Daoy (cell line): ENCODE measurements around the gene RCOR1. TPM values are rescaled to one million over a fixed set of nuclear protein-coding genes. Genes with fewer than 3 reads are reported as not detected.
"Not testable (repeated sequence)": the region's sequence is repeated elsewhere in the genome, so short reads cannot be mapped to it uniquely, and the experiment has no call there.

Experiments
- DNase-seq: peaks from one replicate; pipeline ENCODE4 v3.0.0-alpha.2; 2015; ENCODE audit warnings: low read depth
- total RNA-seq: library from RNA; depleted of rRNA; stranded (reverse); fragments of >200 nt; shearing (Covaris generic); gene quantifications from 2 replicates; pipeline ENCODE4 v1.2.3, GENCODE V29; 2014

RCOR1 gene
- total RNA-seq, 1 experiment from 2014 or later, result 19.6 TPM

GRCh38 chr14:102629808-102630350 is 37.4 kb downstream of the RCOR1 start:
- peak; percentile 6 for DNase-seq

- DNase-seq, result no peak
These were observed 38.0 kb downstream of the RCOR1 start for GRCh38 chr14:102630405-102630804.

GRCh38 chr14:102630881-102631280 is 38.4 kb downstream of the RCOR1 start:
- DNase-seq, result no peak

- DNase-seq, result no peak
These were observed 41.6 kb downstream of the RCOR1 start for GRCh38 chr14:102633906-102634595.

- DNase-seq, result not testable (repeated sequence)
These were observed 47.2 kb downstream of the RCOR1 start for GRCh38 chr14:102639611-102640010.

GRCh38 chr14:102644523-102644922 is 52.1 kb downstream of the RCOR1 start:
- DNase-seq, result no peak

GRCh38 chr14:102645746-102646440 is 53.4 kb downstream of the RCOR1 start:
- no peak for DNase-seq

GRCh38 chr14:102646615-102647014 is 54.2 kb downstream of the RCOR1 start:
- no peak for DNase-seq

- DNase-seq, result no peak
These were observed 59.7 kb downstream of the RCOR1 start for GRCh38 chr14:102652194-102652593.

GRCh38 chr14:102654298-102654697 is 61.8 kb downstream of the RCOR1 start:
- peak; percentile 69 for DNase-seq

GRCh38 chr14:102655137-102655536 is 62.7 kb downstream of the RCOR1 start:
- DNase-seq, result peak; percentile 39

- no peak for DNase-seq
These were observed 67.3 kb downstream of the RCOR1 start for GRCh38 chr14:102659797-102660196.

- DNase-seq, result no peak
These were observed 69.2 kb downstream of the RCOR1 start for GRCh38 chr14:102661614-102662013.

GRCh38 chr14:102662636-102663430 is 70.4 kb downstream of the RCOR1 start:
- no peak for DNase-seq

GRCh38 chr14:102663440-102663839 is 71.0 kb downstream of the RCOR1 start:
- DNase-seq, result no peak

- DNase-seq, result no peak
These were observed 73.2 kb downstream of the RCOR1 start for GRCh38 chr14:102665621-102666020.

- DNase-seq, result no peak
These were observed 74.2 kb downstream of the RCOR1 start for GRCh38 chr14:102666635-102667034.

- no peak for DNase-seq
These were observed 75.3 kb downstream of the RCOR1 start for GRCh38 chr14:102667703-102668102.

- no peak for DNase-seq
These were observed 75.9 kb downstream of the RCOR1 start for GRCh38 chr14:102668291-102668873.

GRCh38 chr14:102671410-102671809 is 79.0 kb downstream of the RCOR1 start:
- no peak for DNase-seq

GRCh38 chr14:102672410-102672960 is 80.0 kb downstream of the RCOR1 start:
- DNase-seq, result no peak

- DNase-seq, result peak; percentile 21
These were observed 82.9 kb downstream of the RCOR1 start for GRCh38 chr14:102675396-102675795.
